ENCODE data around the gene HIF1AN.

HIF1AN gene

GRCh38 chr10:100508266-100508665, 27.5 kb upstream of the HIF1AN start:
- H3K4me3 ChIP-seq (ENCODE audit: low read depth, low read length): no peak overlapping the region
- no peaks in the 10 kb centered on the region for H3K4me1 ChIP-seq (ENCODE audit: control insufficient read depth, insufficient read depth, low read length)
- peaks cover 2% of the 10 kb centered on the region for H3K27me3 ChIP-seq (ENCODE audit: control insufficient read depth, insufficient read depth, low read length)
- H3K9me3 ChIP-seq (ENCODE audit: control insufficient read depth, insufficient read depth, low read length): no peaks in the 10 kb centered on the region
- H3K36me3 ChIP-seq (ENCODE audit: control insufficient read depth, insufficient read depth, low read length): no peaks in the 10 kb centered on the region
- H3K9ac ChIP-seq (ENCODE audit: low read depth, low read length): no peak overlapping the region

- no peaks in the 10 kb centered on the region for H3K4me1 ChIP-seq (ENCODE audit: control insufficient read depth, insufficient read depth, low read length)
- H3K27me3 ChIP-seq (ENCODE audit: control insufficient read depth, insufficient read depth, low read length): peaks cover 2% of the 10 kb centered on the region
- H3K36me3 ChIP-seq (ENCODE audit: control insufficient read depth, insufficient read depth, low read length): no peaks in the 10 kb centered on the region
- H3K9ac ChIP-seq (ENCODE audit: low read depth, low read length): no peak overlapping the region
- no peaks in the 10 kb centered on the region for H3K9me3 ChIP-seq (ENCODE audit: control insufficient read depth, insufficient read depth, low read length)
- no peak overlapping the region for H3K4me3 ChIP-seq (ENCODE audit: low read depth, low read length)
These were observed 27.0 kb upstream of the HIF1AN start for GRCh38 chr10:100508691-100509150.

DNA sequence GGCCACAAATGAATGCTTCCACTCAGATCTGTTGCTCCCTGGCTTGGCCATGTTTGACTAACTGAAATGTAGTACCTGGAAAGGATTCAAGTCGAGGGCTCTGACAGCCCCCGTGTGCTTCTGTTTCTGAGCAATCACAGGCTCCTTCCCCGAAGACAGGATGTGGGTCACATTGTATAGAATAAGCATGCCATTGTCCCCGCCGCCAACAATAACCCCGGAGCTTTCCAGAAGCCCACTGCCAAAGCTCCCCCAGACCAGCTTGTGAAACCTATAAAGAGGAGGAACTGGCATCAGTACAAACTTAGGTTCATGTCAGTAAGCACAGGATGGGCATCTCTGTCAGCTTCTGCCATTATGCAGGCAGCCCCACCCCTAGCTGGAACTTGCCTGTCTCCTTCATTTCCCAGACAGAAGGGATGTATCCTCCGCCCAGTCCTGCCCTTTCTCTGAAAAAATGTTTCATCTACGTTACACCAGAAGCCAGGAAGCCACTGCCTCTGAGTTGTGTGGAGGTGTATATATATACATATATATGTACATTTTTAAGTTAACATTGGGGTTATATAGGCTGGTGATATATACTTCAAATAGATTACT, 26.4 kb upstream of the HIF1AN start:
- H3K4me3 ChIP-seq (ENCODE audit: low read depth, low read length): no peak overlapping the region
- no peaks in the 10 kb centered on the region for H3K9me3 ChIP-seq (ENCODE audit: control insufficient read depth, insufficient read depth, low read length)
- H3K4me1 ChIP-seq (ENCODE audit: control insufficient read depth, insufficient read depth, low read length): no peaks in the 10 kb centered on the region
- H3K27me3 ChIP-seq (ENCODE audit: control insufficient read depth, insufficient read depth, low read length): peaks cover 2% of the 10 kb centered on the region
- no peaks in the 10 kb centered on the region for H3K36me3 ChIP-seq (ENCODE audit: control insufficient read depth, insufficient read depth, low read length)
- no peak overlapping the region for H3K9ac ChIP-seq (ENCODE audit: low read depth, low read length)

DNA sequence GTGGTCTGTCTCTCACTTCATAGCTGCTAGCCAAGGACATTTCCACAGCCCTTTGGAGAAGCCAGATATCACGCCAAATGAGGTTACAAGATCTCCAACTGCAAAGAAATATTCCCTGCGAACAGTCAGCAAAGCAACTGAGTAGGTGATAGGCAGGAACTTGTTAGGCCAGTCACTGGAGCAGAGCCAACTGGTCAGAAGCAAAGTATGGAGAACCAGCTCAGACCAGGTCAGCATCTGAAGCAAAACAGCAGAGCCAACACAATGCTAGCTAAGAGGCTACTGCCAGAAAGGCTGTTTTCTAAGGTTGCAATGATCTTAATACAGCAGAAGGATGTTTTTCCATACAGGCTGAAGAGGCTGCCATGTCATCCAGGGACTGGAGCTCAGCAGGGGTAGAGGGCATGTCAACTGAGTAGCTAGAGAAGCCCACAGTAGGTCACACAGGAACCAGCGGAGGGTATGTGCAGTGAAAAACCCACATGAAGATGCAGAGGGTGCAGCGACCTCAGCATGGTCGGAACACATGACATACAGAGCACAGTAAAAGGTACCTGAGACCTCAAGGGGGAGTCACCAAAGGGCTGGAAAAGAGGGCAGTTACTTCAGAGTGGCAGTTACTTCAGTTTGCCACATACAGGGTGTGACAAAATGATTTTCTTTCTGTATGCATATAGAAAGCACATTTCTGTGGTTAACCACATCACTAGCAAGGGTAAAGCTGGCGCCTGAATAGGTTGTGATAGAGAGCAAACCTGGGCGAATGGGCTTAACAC, 25.0 kb upstream of the HIF1AN start:
- no peaks in the 10 kb centered on the region for H3K36me3 ChIP-seq (ENCODE audit: control insufficient read depth, insufficient read depth, low read length)
- no peaks in the 10 kb centered on the region for H3K9me3 ChIP-seq (ENCODE audit: control insufficient read depth, insufficient read depth, low read length)
- no peak overlapping the region for H3K9ac ChIP-seq (ENCODE audit: low read depth, low read length)
- no peak overlapping the region for H3K4me3 ChIP-seq (ENCODE audit: low read depth, low read length)
- no peaks in the 10 kb centered on the region for H3K4me1 ChIP-seq (ENCODE audit: control insufficient read depth, insufficient read depth, low read length)
- peaks cover 2% of the 10 kb centered on the region for H3K27me3 ChIP-seq (ENCODE audit: control insufficient read depth, insufficient read depth, low read length)

GRCh38 chr10:100515612-100516011, 20.1 kb upstream of the HIF1AN start:
- H3K9me3 ChIP-seq (ENCODE audit: control insufficient read depth, insufficient read depth, low read length): no peaks in the 10 kb centered on the region
- H3K4me1 ChIP-seq (ENCODE audit: control insufficient read depth, insufficient read depth, low read length): no peaks in the 10 kb centered on the region
- no peak overlapping the region for H3K4me3 ChIP-seq (ENCODE audit: low read depth, low read length)
- no peaks in the 10 kb centered on the region for H3K36me3 ChIP-seq (ENCODE audit: control insufficient read depth, insufficient read depth, low read length)
- H3K9ac ChIP-seq (ENCODE audit: low read depth, low read length): no peak overlapping the region
- peaks cover 13% of the 10 kb centered on the region for H3K27me3 ChIP-seq (ENCODE audit: control insufficient read depth, insufficient read depth, low read length)

- no peak overlapping the region for H3K4me3 ChIP-seq (ENCODE audit: low read depth, low read length)
- peaks cover 17% of the 10 kb centered on the region for H3K27me3 ChIP-seq (ENCODE audit: control insufficient read depth, insufficient read depth, low read length)
- H3K36me3 ChIP-seq (ENCODE audit: control insufficient read depth, insufficient read depth, low read length): no peaks in the 10 kb centered on the region
- H3K9me3 ChIP-seq (ENCODE audit: control insufficient read depth, insufficient read depth, low read length): no peaks in the 10 kb centered on the region
- no peaks in the 10 kb centered on the region for H3K4me1 ChIP-seq (ENCODE audit: control insufficient read depth, insufficient read depth, low read length)
- no peak overlapping the region for H3K9ac ChIP-seq (ENCODE audit: low read depth, low read length)
These were observed 18.9 kb upstream of the HIF1AN start for GRCh38 chr10:100516847-100517246.

GRCh38 chr10:100518761-100519241, 16.9 kb upstream of the HIF1AN start:
- H3K9ac ChIP-seq (ENCODE audit: low read depth, low read length): no peak overlapping the region
- peak overlapping the region; percentile 64 for H3K4me3 ChIP-seq (ENCODE audit: low read depth, low read length)
- peaks cover 5% of the 10 kb centered on the region for H3K36me3 ChIP-seq (ENCODE audit: control insufficient read depth, insufficient read depth, low read length)
- H3K9me3 ChIP-seq (ENCODE audit: control insufficient read depth, insufficient read depth, low read length): no peaks in the 10 kb centered on the region
- peaks cover 18% of the 10 kb centered on the region for H3K27me3 ChIP-seq (ENCODE audit: control insufficient read depth, insufficient read depth, low read length)
- H3K4me1 ChIP-seq (ENCODE audit: control insufficient read depth, insufficient read depth, low read length): no peaks in the 10 kb centered on the region

DNA sequence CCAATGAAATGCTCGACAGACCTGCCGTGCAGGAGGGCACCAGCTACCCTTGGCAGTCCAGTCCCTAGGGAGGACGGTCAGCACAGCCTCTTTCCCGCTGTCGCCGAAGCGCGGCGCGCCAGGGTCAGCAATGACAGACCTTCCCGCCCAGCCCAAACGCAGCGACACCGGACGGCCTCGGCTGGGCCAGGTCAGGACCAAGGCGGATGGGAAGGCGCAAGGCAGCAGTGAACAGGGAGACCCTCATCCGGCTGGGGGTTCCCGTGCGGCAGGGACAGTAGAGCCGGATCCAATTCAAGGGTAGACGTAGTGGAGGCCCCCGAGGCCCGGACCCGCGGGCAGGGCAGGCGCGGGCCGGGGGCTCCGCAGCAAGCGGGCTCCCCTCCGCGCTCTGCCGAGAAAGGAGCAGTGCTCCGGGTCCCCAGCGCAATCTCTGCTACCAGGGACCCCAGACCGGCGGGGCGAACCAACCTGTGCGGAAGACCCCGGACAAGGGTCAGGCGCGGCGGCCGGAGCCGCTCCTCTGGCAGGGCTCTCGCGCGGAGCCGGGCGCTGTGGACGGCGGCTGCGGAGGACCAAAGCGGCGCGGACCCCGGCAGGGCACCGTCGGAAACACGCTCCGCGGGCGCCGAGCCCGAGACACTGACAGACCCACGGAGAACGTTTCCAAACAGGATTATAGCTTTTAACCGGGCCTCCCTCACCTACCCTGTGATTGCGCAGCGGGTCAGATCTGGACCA, 16.3 kb upstream of the HIF1AN start, which contains the start of gene SEC31B:
SEC31B (minus strand) TSS at position 551 of the 741 bp plus-strand sequence. CDS start 2,909 bp downstream, outside the sequence.
- H3K4me1 ChIP-seq (ENCODE audit: control insufficient read depth, insufficient read depth, low read length): no peaks in the 10 kb centered on the region
- H3K36me3 ChIP-seq (ENCODE audit: control insufficient read depth, insufficient read depth, low read length): peaks cover 8% of the 10 kb centered on the region
- no peaks in the 10 kb centered on the region for H3K9me3 ChIP-seq (ENCODE audit: control insufficient read depth, insufficient read depth, low read length)
- H3K27me3 ChIP-seq (ENCODE audit: control insufficient read depth, insufficient read depth, low read length): peaks cover 18% of the 10 kb centered on the region
- H3K4me3 ChIP-seq (ENCODE audit: low read depth, low read length): peak within 1 kb of the TSS; percentile 64
- peak within 1 kb of the TSS; percentile 62 for H3K9ac ChIP-seq (ENCODE audit: low read depth, low read length)

DNA sequence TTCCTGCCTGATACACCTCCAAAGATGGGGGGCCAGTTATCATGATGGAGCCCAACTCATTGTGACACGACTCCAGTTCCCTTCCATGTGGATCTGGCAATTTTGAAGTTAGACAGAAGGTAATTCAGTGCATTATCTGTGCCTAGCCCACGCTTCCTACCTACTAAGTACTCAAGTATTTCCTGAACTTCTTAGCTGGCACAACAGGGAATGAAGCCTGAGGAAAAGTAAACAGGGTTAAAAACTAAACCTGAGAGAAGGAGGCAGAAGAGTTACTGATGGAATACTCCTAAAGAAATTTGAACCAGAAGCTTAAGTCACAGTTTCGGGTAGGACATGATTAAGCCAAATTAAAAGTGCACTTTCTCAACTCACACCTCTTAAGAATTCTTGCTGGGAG, 14.9 kb upstream of the HIF1AN start:
- no peak overlapping the region for H3K9ac ChIP-seq (ENCODE audit: low read depth, low read length)
- no peak overlapping the region for H3K4me3 ChIP-seq (ENCODE audit: low read depth, low read length)
- peaks cover 16% of the 10 kb centered on the region for H3K36me3 ChIP-seq (ENCODE audit: control insufficient read depth, insufficient read depth, low read length)
- H3K27me3 ChIP-seq (ENCODE audit: control insufficient read depth, insufficient read depth, low read length): peaks cover 18% of the 10 kb centered on the region
- no peaks in the 10 kb centered on the region for H3K4me1 ChIP-seq (ENCODE audit: control insufficient read depth, insufficient read depth, low read length)
- no peaks in the 10 kb centered on the region for H3K9me3 ChIP-seq (ENCODE audit: control insufficient read depth, insufficient read depth, low read length)

- H3K9me3 ChIP-seq (ENCODE audit: control insufficient read depth, insufficient read depth, low read length): no peaks in the 10 kb centered on the region
- no peak overlapping the region for H3K9ac ChIP-seq (ENCODE audit: low read depth, low read length)
- H3K4me3 ChIP-seq (ENCODE audit: low read depth, low read length): no peak overlapping the region
- peaks cover 26% of the 10 kb centered on the region for H3K36me3 ChIP-seq (ENCODE audit: control insufficient read depth, insufficient read depth, low read length)
- H3K4me1 ChIP-seq (ENCODE audit: control insufficient read depth, insufficient read depth, low read length): no peaks in the 10 kb centered on the region
- H3K27me3 ChIP-seq (ENCODE audit: control insufficient read depth, insufficient read depth, low read length): peaks cover 18% of the 10 kb centered on the region
These were observed 13.5 kb upstream of the HIF1AN start for GRCh38 chr10:100522107-100522801.

DNA sequence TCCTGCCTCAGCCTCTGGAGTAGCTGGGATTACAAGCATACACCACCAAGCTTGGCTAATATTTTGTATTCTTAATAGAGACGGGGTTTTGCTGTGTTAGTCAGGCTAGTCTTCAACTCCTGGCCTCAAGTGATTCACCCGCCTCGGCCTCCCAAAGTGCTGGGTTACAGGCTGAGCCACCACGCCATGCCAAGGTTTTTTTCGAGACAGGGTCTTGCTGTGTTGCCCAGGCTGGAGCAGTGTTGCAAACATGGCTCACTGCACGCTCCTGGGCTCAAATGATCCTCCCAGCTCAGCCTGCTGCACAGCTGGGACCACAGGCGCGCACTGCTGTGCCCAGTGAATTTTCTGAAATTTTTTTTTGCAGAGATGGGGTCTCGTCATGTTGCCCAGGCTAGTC, 12.8 kb upstream of the HIF1AN start:
- Histone ChIP-seq H3K36me3 (ENCODE audit: control insufficient read depth, insufficient read depth, low read length) (peaks cover 26% of the 10 kb centered on the region), H3K9me3 (ENCODE audit: control insufficient read depth, insufficient read depth, low read length) (no peaks in the 10 kb centered on the region), H3K27me3 (ENCODE audit: control insufficient read depth, insufficient read depth, low read length) (peaks cover 18% of the 10 kb centered on the region), H3K4me3 (ENCODE audit: low read depth, low read length) (no peak overlapping the region), H3K4me1 (ENCODE audit: control insufficient read depth, insufficient read depth, low read length) (no peaks in the 10 kb centered on the region), H3K9ac (ENCODE audit: low read depth, low read length) (no peak overlapping the region)

Data from iPS-15b (cell line).